ENCODE results near the gene CCL14.

DNA sequence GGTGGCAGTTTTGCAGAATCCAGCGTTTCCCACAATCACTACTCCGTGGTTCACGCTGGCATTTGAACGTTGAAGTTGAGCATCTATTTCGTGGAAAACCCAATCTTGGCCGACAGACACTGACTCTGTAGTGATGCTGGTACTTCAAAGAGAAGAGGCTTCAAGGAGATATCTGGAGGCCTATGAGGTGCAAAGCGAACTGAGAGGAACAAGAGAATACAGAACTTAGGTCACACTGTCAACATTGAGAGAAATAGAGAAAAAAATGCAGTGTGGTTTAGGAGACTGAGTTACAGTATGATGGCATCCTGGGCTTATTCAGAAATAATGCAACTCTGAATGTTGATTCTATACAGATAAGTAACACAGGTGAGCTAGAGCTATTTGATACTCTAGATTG lies 21.3 kb downstream of the CCL14 start:
- TF ChIP-seq ESRRA (CRISPR knock-in tag; IDR thresholded peaks at IDR 0.05; ENCODE audit: borderline replicate concordance) (no peak), FOXP1 (CRISPR knock-in tag; IDR thresholded peaks at IDR 0.05; ENCODE audit: borderline replicate concordance) (no peak)
- TF ChIP-seq, protein P1, sequence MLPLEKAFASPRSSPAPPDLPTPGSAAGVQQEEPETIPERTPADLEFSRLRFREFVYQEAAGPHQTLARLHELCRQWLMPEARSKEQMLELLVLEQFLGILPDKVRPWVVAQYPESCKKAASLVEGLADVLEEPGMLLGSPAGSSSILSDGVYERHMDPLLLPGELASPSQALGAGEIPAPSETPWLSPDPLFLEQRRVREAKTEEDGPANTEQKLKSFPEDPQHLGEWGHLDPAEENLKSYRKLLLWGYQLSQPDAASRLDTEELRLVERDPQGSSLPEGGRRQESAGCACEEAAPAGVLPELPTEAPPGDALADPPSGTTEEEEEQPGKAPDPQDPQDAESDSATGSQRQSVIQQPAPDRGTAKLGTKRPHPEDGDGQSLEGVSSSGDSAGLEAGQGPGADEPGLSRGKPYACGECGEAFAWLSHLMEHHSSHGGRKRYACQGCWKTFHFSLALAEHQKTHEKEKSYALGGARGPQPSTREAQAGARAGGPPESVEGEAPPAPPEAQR (CRISPR knock-in tag; IDR thresholded peaks at IDR 0.05), result no peak
- TF ChIP-seq, protein P2, sequence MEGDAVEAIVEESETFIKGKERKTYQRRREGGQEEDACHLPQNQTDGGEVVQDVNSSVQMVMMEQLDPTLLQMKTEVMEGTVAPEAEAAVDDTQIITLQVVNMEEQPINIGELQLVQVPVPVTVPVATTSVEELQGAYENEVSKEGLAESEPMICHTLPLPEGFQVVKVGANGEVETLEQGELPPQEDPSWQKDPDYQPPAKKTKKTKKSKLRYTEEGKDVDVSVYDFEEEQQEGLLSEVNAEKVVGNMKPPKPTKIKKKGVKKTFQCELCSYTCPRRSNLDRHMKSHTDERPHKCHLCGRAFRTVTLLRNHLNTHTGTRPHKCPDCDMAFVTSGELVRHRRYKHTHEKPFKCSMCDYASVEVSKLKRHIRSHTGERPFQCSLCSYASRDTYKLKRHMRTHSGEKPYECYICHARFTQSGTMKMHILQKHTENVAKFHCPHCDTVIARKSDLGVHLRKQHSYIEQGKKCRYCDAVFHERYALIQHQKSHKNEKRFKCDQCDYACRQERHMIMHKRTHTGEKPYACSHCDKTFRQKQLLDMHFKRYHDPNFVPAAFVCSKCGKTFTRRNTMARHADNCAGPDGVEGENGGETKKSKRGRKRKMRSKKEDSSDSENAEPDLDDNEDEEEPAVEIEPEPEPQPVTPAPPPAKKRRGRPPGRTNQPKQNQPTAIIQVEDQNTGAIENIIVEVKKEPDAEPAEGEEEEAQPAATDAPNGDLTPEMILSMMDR (IDR thresholded peaks at IDR 0.05), result no peak
- TF ChIP-seq, protein P3, sequence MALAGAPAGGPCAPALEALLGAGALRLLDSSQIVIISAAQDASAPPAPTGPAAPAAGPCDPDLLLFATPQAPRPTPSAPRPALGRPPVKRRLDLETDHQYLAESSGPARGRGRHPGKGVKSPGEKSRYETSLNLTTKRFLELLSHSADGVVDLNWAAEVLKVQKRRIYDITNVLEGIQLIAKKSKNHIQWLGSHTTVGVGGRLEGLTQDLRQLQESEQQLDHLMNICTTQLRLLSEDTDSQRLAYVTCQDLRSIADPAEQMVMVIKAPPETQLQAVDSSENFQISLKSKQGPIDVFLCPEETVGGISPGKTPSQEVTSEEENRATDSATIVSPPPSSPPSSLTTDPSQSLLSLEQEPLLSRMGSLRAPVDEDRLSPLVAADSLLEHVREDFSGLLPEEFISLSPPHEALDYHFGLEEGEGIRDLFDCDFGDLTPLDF (CRISPR knock-in tag; IDR thresholded peaks at IDR 0.05), result no peak
